SK-N-SH treated with all-trans-retinoic acid at 6 μM for 48 hours (cell line): ENCODE results near the gene TNS1.

Experiments used
- ATAC-seq: fragments of 200-7000 bp; cut with Tn5 transposase; 3 replicates; pipeline ENCODE4 v1.9.1; 2020; ENCODE audit warnings: mild to moderate bottlenecking, moderate library complexity
- CSDC2 ChIP-seq: fragments of 250-450 bp; sonication (Bioruptor Pico); IDR thresholded peaks from 2 replicates; pipeline ENCODE4 v1.5.0; 2020; ENCODE audit warnings: mild to moderate bottlenecking, moderate library complexity
- ESRRG ChIP-seq: fragments of 250-450 bp; sonication (Bioruptor Pico); IDR thresholded peaks from 2 replicates; pipeline ENCODE4 v1.6.1; 2021; ENCODE audit warnings: mild to moderate bottlenecking
- GLIS3 ChIP-seq: fragments of 250-450 bp; sonication (Bioruptor Pico); IDR thresholded peaks from 2 replicates; pipeline ENCODE4 v1.5.0; 2020; ENCODE audit warnings: mild to moderate bottlenecking, moderate library complexity
- ISL1 ChIP-seq: fragments of 250-450 bp; sonication (Bioruptor Pico); IDR thresholded peaks from 2 replicates; pipeline ENCODE4 v2.1.2; 2022; ENCODE audit warnings: mild to moderate bottlenecking, moderate library complexity
- OSR1 ChIP-seq: fragments of 250-450 bp; sonication (Bioruptor Pico); IDR thresholded peaks from 2 replicates; pipeline ENCODE4 v1.8.0; 2022; ENCODE audit warnings: moderate library complexity, mild to moderate bottlenecking, inconsistent platforms
- PPARA ChIP-seq: fragments of 250-450 bp; sonication (Bioruptor Pico); IDR thresholded peaks from 2 replicates; pipeline ENCODE4 v1.5.0; 2020; ENCODE audit warnings: mild to moderate bottlenecking, borderline replicate concordance
- RARB ChIP-seq: fragments of 250-450 bp; sonication (Bioruptor Pico); IDR thresholded peaks from 2 replicates; pipeline ENCODE4 v1.8.0; 2021; ENCODE audit warnings: mild to moderate bottlenecking, moderate library complexity
- TCF4 ChIP-seq: fragments of 250-450 bp; sonication (Bioruptor Pico); IDR thresholded peaks from 2 replicates; pipeline ENCODE4 v1.8.0; 2021; ENCODE audit warnings: mild to moderate bottlenecking, moderate library complexity, borderline replicate concordance
- TOX ChIP-seq: fragments of 250-450 bp; sonication (Bioruptor Pico); IDR thresholded peaks from 2 replicates; pipeline ENCODE4 v1.8.0; 2021; ENCODE audit warnings: mild to moderate bottlenecking, moderate library complexity, borderline replicate concordance
- ZC3H10 ChIP-seq: fragments of 250-450 bp; sonication (Bioruptor Pico); IDR thresholded peaks from 2 replicates; pipeline ENCODE4 v1.5.1; 2021; ENCODE audit warnings: mild to moderate bottlenecking, moderate library complexity
- ZFP3 ChIP-seq: fragments of 250-450 bp; sonication (Bioruptor Pico); IDR thresholded peaks from 2 replicates; pipeline ENCODE4 v1.5.0; 2020; ENCODE audit warnings: mild to moderate bottlenecking, moderate library complexity
- ZFP30 ChIP-seq: fragments of 450-650 bp; formaldehyde crosslinking; IDR thresholded peaks from 2 replicates; pipeline ENCODE4 v1.5.0; 2022; ENCODE audit warnings: mild to moderate bottlenecking, moderate library complexity
- ZNF565 ChIP-seq: fragments of 450-650 bp; formaldehyde crosslinking; conservative IDR thresholded peaks from 2 replicates; pipeline ENCODE4 v1.5.0; 2020; ENCODE audit warnings: low read depth, mild to moderate bottlenecking, moderate library complexity
- ZNF70 ChIP-seq: fragments of 450-650 bp; formaldehyde crosslinking; IDR thresholded peaks from 2 replicates; pipeline ENCODE4 v1.5.0; 2020; ENCODE audit warnings: mild to moderate bottlenecking, moderate library complexity
- ZNF8 ChIP-seq: fragments of 450-650 bp; formaldehyde crosslinking; IDR thresholded peaks from 2 replicates; pipeline ENCODE4 v1.5.0; 2020; ENCODE audit warnings: mild to moderate bottlenecking, moderate library complexity
- TF ChIP-seq, protein P1 (sequence below): fragments of 250-450 bp; sonication (Bioruptor Pico); IDR thresholded peaks from 2 replicates; pipeline ENCODE4 v1.5.1; 2020; ENCODE audit warnings: low read depth, mild to moderate bottlenecking, moderate library complexity
- TF ChIP-seq, protein P2 (sequence below): fragments of 250-450 bp; sonication (Bioruptor Pico); IDR thresholded peaks from 2 replicates; pipeline ENCODE4 v1.8.0; 2021; ENCODE audit warnings: low read depth, mild to moderate bottlenecking, moderate library complexity, borderline replicate concordance
- TF ChIP-seq, protein P3 (sequence below): fragments of 250-450 bp; sonication (Bioruptor Pico); IDR thresholded peaks from 2 replicates; pipeline ENCODE4 v1.8.0; 2020; ENCODE audit warnings: mild to moderate bottlenecking, moderate library complexity, borderline replicate concordance
- TF ChIP-seq, protein P4 (sequence below): fragments of 250-450 bp; sonication (Bioruptor Pico); IDR thresholded peaks from 2 replicates; pipeline ENCODE4 v1.5.0; 2020; ENCODE audit warnings: mild to moderate bottlenecking, moderate library complexity

TNS1 gene

DNA sequence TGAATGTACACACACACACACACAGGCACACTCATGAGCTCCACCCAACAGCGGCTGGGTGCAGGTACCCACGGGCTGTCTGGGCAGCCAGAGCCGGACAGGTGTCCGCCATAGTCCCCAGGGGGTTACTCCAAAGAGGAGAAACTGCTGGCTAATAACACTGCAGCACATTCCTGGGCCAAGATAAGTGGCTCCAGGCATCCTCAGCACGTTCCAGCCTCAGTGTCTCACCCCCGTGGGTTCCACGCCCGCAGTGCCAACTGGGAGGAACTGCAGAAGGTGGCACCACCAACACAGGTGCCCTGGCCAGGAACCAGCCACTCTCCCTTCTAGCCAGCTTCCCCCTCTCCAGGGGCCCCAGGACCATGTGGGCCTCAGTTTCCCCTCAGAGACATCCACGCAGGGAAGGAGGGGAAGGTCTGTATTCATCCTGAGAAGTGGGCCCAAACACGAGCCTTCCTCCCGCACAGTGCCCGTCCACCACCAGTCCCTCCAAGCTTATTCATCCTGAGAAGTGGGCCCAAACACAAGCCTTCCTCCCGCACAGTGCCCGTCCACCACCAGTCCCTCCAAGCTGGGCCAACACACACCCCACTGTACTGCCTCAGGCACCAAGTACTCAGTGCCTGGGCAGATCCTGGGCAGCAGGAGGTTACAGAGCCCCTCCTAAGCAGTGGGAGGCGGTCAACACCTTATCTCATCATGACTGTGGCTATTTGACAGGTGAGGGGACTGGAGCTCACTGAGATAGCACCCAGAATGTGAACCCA lies 47.6 kb downstream of the TNS1 start:
- no peak for ATAC-seq
- TF ChIP-seq, protein P1, sequence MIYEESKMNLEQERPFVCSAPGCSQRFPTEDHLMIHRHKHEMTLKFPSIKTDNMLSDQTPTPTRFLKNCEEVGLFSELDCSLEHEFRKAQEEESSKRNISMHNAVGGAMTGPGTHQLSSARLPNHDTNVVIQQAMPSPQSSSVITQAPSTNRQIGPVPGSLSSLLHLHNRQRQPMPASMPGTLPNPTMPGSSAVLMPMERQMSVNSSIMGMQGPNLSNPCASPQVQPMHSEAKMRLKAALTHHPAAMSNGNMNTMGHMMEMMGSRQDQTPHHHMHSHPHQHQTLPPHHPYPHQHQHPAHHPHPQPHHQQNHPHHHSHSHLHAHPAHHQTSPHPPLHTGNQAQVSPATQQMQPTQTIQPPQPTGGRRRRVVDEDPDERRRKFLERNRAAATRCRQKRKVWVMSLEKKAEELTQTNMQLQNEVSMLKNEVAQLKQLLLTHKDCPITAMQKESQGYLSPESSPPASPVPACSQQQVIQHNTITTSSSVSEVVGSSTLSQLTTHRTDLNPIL (CRISPR knock-in tag) = no peak
- TF ChIP-seq RARB (CRISPR knock-in tag) (no peak), PPARA (no peak), ZNF565 (no peak), ZNF8 (no peak), ZNF70 (CRISPR knock-in tag) (no peak), ESRRG (no peak), TOX (CRISPR knock-in tag) (no peak), ZFP30 (CRISPR knock-in tag) (no peak), ISL1 (CRISPR knock-in tag) (no peak)

DNA sequence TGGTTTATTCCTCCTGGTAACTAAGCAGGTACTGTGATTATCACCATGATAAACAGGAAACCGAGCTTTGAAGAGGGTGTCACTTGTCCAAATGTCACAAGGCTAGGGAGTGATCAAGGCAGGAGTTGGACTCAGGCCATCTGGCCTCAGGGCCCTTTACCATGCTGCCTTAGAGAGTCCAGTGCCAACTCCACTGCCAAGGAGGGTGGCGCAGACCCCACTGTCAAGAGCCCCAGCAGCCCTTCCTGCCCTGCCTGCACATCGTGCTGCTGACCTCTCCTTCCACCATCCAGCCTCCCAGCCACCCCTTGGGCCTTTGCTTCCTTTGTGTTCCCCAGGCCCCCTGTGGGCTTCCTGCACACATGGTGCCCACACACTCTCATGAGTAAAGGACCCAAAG lies 48.3 kb downstream of the TNS1 start:
- no peak for ATAC-seq
- TF ChIP-seq, protein P2, sequence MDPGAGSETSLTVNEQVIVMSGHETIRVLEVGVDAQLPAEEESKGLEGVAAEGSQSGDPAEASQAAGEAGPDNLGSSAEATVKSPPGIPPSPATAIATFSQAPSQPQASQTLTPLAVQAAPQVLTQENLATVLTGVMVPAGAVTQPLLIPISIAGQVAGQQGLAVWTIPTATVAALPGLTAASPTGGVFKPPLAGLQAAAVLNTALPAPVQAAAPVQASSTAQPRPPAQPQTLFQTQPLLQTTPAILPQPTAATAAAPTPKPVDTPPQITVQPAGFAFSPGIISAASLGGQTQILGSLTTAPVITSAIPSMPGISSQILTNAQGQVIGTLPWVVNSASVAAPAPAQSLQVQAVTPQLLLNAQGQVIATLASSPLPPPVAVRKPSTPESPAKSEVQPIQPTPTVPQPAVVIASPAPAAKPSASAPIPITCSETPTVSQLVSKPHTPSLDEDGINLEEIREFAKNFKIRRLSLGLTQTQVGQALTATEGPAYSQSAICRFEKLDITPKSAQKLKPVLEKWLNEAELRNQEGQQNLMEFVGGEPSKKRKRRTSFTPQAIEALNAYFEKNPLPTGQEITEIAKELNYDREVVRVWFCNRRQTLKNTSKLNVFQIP = no peak
- TF ChIP-seq RARB (CRISPR knock-in tag) = no peak
- TF ChIP-seq, protein P3, sequence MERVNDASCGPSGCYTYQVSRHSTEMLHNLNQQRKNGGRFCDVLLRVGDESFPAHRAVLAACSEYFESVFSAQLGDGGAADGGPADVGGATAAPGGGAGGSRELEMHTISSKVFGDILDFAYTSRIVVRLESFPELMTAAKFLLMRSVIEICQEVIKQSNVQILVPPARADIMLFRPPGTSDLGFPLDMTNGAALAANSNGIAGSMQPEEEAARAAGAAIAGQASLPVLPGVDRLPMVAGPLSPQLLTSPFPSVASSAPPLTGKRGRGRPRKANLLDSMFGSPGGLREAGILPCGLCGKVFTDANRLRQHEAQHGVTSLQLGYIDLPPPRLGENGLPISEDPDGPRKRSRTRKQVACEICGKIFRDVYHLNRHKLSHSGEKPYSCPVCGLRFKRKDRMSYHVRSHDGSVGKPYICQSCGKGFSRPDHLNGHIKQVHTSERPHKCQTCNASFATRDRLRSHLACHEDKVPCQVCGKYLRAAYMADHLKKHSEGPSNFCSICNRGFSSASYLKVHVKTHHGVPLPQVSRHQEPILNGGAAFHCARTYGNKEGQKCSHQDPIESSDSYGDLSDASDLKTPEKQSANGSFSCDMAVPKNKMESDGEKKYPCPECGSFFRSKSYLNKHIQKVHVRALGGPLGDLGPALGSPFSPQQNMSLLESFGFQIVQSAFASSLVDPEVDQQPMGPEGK (CRISPR knock-in tag) = no peak
- TF ChIP-seq, all 23 proteins: peak for 0

DNA sequence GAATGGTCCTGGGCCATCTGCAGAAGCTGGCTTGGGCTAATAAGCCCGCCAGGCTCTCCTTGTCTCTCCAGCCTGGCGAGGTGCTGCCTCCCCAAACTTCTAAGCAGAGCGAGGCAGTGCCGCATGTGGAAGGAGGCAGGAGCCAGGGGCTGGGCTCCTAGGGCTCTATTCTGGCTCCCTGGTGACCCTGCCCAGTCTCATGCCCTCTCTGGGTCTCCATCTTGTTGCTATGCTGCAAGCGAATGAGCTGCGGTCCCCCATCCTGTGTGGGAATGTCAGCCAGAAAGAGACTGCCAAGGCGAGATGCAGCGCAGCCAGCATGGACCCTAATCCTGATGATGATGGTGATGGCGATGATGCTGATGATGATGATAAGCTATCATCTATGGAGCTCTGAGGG lies 48.7 kb downstream of the TNS1 start:
- no peak for ATAC-seq
- TF ChIP-seq ZFP3 (no peak), ZFP30 (CRISPR knock-in tag) (no peak), TCF4 (CRISPR knock-in tag) (no peak), RARB (CRISPR knock-in tag) (no peak), ZNF70 (CRISPR knock-in tag) (no peak), CSDC2 (no peak), TOX (CRISPR knock-in tag) (no peak), OSR1 (CRISPR knock-in tag) (no peak), ZC3H10 (CRISPR knock-in tag) (no peak), GLIS3 (no peak), ZNF565 (no peak), ESRRG (no peak)
- TF ChIP-seq, protein P1 (CRISPR knock-in tag) = no peak
- TF ChIP-seq, protein P4, sequence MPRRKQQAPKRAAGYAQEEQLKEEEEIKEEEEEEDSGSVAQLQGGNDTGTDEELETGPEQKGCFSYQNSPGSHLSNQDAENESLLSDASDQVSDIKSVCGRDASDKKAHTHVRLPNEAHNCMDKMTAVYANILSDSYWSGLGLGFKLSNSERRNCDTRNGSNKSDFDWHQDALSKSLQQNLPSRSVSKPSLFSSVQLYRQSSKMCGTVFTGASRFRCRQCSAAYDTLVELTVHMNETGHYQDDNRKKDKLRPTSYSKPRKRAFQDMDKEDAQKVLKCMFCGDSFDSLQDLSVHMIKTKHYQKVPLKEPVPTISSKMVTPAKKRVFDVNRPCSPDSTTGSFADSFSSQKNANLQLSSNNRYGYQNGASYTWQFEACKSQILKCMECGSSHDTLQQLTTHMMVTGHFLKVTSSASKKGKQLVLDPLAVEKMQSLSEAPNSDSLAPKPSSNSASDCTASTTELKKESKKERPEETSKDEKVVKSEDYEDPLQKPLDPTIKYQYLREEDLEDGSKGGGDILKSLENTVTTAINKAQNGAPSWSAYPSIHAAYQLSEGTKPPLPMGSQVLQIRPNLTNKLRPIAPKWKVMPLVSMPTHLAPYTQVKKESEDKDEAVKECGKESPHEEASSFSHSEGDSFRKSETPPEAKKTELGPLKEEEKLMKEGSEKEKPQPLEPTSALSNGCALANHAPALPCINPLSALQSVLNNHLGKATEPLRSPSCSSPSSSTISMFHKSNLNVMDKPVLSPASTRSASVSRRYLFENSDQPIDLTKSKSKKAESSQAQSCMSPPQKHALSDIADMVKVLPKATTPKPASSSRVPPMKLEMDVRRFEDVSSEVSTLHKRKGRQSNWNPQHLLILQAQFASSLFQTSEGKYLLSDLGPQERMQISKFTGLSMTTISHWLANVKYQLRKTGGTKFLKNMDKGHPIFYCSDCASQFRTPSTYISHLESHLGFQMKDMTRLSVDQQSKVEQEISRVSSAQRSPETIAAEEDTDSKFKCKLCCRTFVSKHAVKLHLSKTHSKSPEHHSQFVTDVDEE = no peak
- TF ChIP-seq, protein P2 = no peak
